ENCODE data around the gene MKX.

MKX gene

GRCh38 chr10:27646604-27647175 lies 98.9 kb downstream of the MKX start:
- no peak for DNase-seq (ENCODE audit: low read depth)

GRCh38 chr10:27646194-27646593 lies 99.4 kb downstream of the MKX start:
- peak; percentile 45 for DNase-seq (ENCODE audit: low read depth)

- DNase-seq (ENCODE audit: low read depth): no peak
Observed at GRCh38 chr10:27644307-27644939, 101.2 kb downstream of the MKX start.

GRCh38 chr10:27643301-27643700 lies 102.3 kb downstream of the MKX start:
- DNase-seq (ENCODE audit: low read depth): no peak

GRCh38 chr10:27642023-27642589 lies 103.5 kb downstream of the MKX start:
- DNase-seq (ENCODE audit: low read depth): no peak

GRCh38 chr10:27638071-27638750 lies 107.4 kb downstream of the MKX start:
- no peak for DNase-seq (ENCODE audit: low read depth)

GRCh38 chr10:27637601-27638000 lies 108.0 kb downstream of the MKX start:
- DNase-seq (ENCODE audit: low read depth): no peak

GRCh38 chr10:27636816-27637215 lies 108.8 kb downstream of the MKX start:
- DNase-seq (ENCODE audit: low read depth): no peak

- DNase-seq (ENCODE audit: low read depth): no peak
Observed at GRCh38 chr10:27635699-27636270, 109.8 kb downstream of the MKX start.

- no peak for DNase-seq (ENCODE audit: low read depth)
Observed at GRCh38 chr10:27635290-27635689, 110.3 kb downstream of the MKX start.

- no peak for DNase-seq (ENCODE audit: low read depth)
Observed at GRCh38 chr10:27628621-27629020, 117.0 kb downstream of the MKX start.

- DNase-seq (ENCODE audit: low read depth): no peak
Observed at GRCh38 chr10:27626890-27627289, 118.7 kb downstream of the MKX start.

- no peak for DNase-seq (ENCODE audit: low read depth)
Observed at GRCh38 chr10:27625452-27626211, 120.0 kb downstream of the MKX start.

GRCh38 chr10:27624941-27625340 lies 120.7 kb downstream of the MKX start:
- no peak for DNase-seq (ENCODE audit: low read depth)

Data from GM04504 (cell line).